SU-DHL-6 (cell line): ENCODE results near the gene AMFR.
"Not testable (repeated sequence)": the region's sequence is repeated elsewhere in the genome, so short reads cannot be mapped to it uniquely, and the experiment has no call there.

ENCODE experiments used
- EZH2phosphoT487 ChIP-seq: fragments of 200-600 bp; sonication (generic), shearing (Covaris generic); conservative IDR thresholded peaks from 2 replicates; pipeline ENCODE4 v1.6.1; 2018; ENCODE audit warnings: mild to moderate bottlenecking, antibody characterized with exemption, low read length, moderate library complexity, mixed read lengths
- TF ChIP-seq, protein P1 (sequence below): fragments of 200-600 bp; sonication (generic); IDR thresholded peaks from one replicate; pipeline ENCODE4 v1.5.1; 2017; ENCODE audit warnings: antibody characterized with exemption, mild to moderate bottlenecking, low read length, moderate library complexity; ENCODE audit not compliant: insufficient read depth, poor library complexity, severe bottlenecking

GRCh38 chr16:56380778-56381485 lies 44.4 kb downstream of the AMFR start:
- TF ChIP-seq, protein P1, sequence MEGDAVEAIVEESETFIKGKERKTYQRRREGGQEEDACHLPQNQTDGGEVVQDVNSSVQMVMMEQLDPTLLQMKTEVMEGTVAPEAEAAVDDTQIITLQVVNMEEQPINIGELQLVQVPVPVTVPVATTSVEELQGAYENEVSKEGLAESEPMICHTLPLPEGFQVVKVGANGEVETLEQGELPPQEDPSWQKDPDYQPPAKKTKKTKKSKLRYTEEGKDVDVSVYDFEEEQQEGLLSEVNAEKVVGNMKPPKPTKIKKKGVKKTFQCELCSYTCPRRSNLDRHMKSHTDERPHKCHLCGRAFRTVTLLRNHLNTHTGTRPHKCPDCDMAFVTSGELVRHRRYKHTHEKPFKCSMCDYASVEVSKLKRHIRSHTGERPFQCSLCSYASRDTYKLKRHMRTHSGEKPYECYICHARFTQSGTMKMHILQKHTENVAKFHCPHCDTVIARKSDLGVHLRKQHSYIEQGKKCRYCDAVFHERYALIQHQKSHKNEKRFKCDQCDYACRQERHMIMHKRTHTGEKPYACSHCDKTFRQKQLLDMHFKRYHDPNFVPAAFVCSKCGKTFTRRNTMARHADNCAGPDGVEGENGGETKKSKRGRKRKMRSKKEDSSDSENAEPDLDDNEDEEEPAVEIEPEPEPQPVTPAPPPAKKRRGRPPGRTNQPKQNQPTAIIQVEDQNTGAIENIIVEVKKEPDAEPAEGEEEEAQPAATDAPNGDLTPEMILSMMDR: not testable (repeated sequence)
- not testable (repeated sequence) for TF ChIP-seq EZH2phosphoT487
